Myometrial cell (primary cell): Measurements from ENCODE around the gene CCNJ. TPM values are rescaled to one million over a fixed set of nuclear protein-coding genes. Genes with fewer than 3 reads are reported as not detected.

ENCODE experiments used
- total RNA-seq: library from RNA; depleted of rRNA; stranded (reverse); fragments of >200 nt; gene quantifications from 2 replicates; pipeline ENCODE4 v1.2.3, GENCODE V29; 2015

CCNJ gene, protein sequence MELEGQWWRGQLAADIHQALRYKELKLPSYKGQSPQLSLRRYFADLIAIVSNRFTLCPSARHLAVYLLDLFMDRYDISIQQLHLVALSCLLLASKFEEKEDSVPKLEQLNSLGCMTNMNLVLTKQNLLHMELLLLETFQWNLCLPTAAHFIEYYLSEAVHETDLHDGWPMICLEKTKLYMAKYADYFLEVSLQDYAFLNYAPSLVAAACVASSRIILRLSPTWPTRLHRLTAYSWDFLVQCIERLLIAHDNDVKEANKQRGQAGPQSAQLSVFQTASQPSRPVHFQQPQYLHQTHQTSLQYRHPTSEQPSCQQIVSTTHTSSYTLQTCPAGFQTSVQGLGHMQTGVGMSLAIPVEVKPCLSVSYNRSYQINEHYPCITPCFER
- total RNA-seq = 1.8 and 3.5 TPM in 2 replicates

DNA sequence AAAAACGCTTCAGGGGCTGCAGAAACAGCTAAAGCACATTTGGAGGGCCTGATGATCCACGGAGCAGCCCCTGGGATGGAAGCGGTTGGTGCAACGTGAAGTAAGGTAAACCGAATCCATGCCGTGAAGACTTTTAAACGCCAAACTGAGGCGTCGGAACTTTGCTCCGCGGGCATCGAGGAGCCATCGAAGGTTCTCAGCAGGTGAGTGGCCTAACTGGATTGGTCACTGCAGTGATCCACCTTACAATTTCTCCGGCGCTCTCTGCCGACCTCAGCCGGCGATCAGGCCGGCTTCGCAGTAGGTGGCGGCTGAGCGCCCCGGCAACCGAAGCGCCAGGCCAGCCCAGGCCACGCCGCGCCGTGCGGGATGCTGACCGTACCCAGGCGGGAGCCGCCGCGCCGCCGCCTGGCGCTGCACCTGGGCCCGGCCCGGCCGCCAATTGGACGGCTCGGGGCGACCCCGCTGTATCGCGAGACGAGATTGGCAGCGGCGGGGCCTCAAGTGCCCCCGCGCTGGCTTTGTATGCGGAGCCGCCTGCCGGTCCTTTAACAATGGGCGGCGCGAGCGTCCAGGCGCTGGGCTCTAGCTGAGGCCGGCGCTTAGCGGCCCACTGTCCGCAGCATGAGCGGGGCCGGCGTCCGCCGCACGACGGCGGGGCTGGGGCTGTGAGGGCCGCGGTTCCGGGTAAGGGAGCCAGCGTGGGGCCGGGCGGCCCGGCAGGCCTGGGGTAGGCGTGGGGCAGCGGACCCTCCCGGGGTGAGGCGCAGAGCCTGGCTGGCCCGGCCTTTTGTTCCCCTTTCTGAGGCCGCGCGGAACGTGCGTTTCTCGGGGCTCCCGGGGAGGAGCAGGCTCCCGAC lies at the start of gene CCNJ:
CCNJ (plus strand) TSS at position 551 of the 860 bp plus-strand sequence. CDS start 811 bp downstream, outside the sequence.

Other genes starting within 250 kb of the CCNJ start
- gene CC2D2B, start 135.6 kb upstream of the CCNJ start, total RNA-seq = 0.29 TPM in 1 of 2 replicates, not detected in the other
- gene ZNF518A, start 86.7 kb downstream of the CCNJ start, total RNA-seq = 4.6 and 7.8 TPM in 2 replicates
- gene BLNK, start 228.0 kb downstream of the CCNJ start, total RNA-seq = not detected in 2 replicates